Amygdala (tissue), 56 donors: Measurements from ENCODE around the gene C11orf91.
"Not testable (repeated sequence)": the region's sequence is repeated elsewhere in the genome, so short reads cannot be mapped to it uniquely, and the experiment has no call there.

Source experiments
- DNase-seq, 56 donors: peaks; one replicate each; lab custom pipeline; 2025; lab: John Stamatoyannopoulos, UW

C11orf91 gene, protein sequence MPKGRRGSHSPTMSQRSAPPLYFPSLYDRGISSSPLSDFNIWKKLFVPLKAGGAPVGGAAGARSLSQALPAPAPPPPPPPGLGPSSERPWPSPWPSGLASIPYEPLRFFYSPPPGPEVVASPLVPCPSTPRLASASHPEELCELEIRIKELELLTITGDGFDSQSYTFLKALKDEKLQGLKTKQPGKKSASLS

DNA sequence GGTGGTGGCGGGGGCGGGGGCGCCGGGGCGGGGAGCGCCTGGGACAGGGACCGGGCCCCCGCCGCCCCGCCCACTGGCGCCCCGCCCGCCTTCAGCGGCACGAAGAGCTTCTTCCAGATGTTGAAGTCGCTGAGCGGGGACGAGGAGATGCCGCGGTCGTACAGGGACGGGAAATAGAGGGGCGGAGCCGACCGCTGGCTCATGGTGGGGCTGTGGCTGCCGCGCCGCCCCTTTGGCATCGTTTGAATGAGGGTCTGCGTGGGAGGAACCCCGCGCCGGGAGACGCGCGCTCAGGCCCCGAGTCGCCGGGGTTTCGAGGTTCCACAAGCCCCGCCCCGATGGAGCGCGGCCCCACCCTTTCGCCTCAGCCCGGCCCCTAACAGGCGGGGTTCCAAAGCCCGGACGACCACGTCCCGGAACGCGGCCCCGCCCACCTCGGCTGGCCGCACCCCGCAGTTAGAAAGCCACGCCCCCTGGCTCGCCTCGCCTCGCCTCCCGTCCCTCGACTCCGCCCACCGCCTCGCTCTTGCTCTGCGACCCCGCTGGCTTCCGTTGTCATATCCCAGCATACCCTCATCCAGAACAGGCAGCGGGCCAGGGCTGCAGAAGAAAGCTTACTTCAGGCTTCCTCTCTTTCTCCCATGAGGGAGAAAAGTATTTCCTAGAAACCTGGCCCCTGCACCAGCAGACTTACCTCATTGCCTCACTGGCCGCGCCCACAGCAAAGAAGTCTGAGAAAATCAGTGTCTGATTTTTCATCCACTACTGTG is at the start of gene C11orf91:
Gene C11orf91 (minus strand): TSS at position 325 of the 770 bp plus-strand sequence. CDS start 86 bp downstream, at position 239.
- peak; percentile 36 to 100 (median 87) for DNase-seq

DNA sequence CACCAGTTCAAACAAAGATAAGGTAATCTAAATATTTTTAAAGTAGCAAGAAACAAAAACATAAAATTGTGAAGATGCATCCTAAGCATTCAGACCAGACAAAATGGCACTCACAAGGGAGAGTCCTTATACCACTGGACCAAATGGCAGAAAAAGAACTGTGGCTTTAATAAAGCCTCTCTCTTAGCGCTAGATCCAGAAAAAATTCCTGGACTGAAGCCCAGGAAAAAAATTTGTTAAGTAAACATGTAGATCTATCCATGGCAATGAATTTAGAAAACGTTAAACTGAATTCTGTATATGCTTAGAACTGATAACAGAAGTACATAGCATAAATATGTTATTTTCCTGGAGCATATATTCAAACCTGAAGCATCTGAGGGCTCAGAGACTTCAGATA is 47.4 kb upstream of the C11orf91 start:
- no peak for DNase-seq

DNA sequence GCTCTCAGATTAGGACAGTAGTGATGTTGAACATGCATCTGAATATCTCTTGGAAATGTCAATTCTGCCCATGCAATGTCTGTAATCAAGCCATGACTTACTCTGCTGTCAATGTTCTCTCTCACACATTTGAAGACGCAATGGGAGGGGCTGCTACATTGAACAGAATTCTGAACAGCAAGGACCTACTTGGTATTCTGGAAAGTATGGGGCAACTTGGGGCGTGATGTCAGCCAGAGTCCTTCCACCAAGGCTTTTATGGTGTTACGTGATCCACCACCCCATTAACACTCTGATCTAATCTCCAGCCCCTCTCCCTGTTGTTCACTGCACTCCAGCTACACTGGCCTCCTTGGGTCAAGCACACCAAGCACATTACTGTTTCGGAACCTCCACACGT is 42.7 kb upstream of the C11orf91 start:
- DNase-seq = no peak

DNA sequence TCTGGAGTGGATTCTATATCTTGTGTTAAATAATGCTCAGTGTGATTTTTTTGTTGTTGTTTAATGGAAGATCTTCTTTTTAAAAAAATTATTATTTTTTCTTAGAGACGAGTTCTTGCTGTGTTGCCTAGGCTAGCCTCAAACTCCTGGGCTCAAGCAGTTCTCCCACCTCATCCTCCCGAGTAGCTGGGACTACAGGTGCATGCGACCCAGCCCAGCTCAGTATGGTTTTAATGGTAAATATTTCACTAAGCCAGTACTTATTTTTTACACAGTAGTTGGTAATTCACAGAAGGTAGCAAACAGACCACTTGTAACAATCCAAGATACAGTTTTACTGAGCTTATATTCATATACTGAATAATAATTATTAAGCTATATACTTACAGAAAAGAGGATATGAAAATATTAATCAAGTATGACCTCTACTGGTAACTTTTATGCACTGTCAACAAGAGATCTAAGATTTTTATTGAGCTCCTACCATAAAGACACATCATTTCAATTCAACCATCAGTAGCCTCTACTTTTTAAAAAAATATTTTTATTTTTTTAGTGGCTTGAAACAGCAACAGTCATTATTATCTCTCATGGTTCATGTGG is 41.7 kb upstream of the C11orf91 start:
- no peak for DNase-seq

DNA sequence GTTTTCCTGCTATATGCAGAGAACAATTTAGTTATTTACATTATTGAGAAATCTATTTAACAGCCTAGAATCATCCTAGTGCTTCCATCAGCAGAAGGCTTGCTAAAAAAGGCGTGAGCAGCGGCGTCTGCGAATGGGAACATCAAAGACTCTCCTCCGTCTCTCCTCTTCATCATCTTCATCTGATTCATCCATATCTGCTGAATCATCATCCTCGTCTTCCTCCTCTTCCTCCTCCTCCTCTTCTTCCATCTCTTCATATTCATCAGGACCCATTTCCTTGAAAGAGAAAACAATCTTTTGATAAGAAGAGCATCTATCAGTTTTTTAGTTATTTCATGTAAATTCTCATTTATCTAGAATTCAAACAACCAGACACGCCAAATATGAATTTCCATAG is 41.2 kb upstream of the C11orf91 start:
- no peak for DNase-seq

DNA sequence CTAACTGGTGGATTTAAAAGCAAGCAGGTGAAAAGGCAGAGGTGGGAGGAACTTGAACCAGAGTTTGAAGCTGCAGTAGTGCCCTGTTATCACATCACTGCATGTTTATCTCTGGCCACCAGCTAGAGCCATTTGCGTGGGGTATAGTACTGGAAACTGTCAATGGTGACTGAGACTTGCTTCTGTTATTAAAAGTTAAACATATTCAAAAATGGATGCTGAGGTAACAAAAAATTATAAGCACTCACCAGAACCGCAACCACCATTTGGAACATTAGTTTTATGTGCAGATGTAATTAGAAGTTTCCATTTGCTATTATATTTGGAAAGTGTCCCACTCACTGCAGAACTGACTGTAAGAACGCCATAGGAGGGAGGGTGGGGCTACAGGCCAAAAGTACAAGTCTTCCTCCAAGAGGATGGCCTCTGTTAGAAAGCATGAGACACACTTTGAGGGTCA is 36.8 kb upstream of the C11orf91 start:
- DNase-seq = no peak

DNA sequence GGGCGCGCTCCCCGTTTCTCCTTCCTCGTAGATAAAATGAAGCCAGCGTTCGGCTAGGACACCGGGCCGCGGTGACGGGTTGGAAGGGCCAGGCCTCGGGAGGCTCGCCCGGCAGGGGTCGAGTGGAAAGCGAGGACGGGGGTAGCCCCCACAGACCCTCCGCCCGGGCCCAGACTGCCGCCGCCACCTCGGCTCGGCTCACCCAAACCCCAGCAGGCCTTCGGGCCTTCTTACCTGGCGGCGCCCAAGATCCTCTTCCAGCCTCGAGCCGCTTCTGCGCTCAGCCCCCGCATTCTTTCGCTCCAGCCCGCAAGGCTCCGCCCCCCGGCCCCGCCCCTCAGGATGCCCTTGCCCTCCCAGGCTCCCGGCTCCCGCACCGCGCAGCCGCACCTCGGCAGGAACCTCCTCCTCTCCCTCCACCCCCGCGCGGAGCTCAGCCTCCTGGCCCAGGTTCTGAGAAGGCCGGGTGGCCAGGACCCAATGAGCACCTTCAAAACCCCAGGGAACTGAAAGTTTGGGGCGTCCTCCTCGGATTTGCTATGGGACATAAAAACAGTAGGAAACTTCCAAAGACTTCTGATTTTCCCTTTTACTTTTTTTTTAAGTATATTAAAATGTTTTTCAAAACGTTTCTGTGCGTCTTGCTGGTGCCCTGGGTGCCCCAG is 35.7 kb upstream of the C11orf91 start, which contains the start of gene CD59:
Gene CD59 (minus strand): TSS at position 276 of the 665 bp plus-strand sequence. CDS start 13,978 bp downstream, outside the sequence.
- DNase-seq = peak in 55 of 56 donors; percentile 29 to 93 (median 82)

DNA sequence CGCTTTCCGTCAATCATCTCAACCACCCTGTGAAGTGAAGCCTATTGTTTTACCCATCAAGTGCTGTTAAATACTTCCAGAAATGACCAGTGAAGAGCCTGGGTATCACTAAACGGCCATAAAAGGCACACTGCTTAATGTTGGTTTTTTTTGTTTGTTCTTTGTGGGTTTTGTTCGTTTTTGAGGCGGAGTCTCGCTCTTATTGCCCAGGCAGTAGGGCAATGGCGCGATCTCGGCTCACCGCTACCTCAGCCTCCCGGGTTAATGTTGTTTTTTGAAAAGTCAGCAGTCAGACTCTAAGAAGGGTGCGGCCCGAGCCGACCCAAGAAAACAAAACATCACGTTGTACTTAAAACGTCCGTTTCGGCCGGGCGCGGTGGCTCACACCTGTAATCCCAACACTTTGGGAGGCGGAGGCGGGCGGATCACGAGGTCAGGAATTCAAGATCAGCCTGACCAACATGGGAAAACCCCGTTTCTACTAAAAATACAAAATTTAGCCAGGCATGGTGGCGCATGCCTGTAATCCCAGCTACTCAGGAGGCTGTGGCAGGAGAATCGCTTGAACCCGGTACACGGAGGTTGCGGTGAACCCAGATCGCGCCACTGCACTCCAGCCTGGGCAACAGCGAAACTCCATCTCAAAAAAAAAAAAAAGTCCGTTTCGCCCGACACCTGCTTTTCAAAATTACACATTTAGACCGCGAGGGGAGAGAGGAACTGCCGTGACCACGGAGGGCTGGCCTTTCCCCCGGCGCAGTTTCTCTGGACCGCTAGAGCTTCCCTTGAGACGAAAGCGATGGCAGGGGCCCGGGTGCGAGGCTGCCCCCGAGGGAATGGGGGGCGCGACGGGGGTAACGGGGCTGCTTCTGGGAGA is 34.9 kb upstream of the C11orf91 start:
- peak in 3 of 56 donors; percentile 30 to 45 (median 34) for DNase-seq

DNA sequence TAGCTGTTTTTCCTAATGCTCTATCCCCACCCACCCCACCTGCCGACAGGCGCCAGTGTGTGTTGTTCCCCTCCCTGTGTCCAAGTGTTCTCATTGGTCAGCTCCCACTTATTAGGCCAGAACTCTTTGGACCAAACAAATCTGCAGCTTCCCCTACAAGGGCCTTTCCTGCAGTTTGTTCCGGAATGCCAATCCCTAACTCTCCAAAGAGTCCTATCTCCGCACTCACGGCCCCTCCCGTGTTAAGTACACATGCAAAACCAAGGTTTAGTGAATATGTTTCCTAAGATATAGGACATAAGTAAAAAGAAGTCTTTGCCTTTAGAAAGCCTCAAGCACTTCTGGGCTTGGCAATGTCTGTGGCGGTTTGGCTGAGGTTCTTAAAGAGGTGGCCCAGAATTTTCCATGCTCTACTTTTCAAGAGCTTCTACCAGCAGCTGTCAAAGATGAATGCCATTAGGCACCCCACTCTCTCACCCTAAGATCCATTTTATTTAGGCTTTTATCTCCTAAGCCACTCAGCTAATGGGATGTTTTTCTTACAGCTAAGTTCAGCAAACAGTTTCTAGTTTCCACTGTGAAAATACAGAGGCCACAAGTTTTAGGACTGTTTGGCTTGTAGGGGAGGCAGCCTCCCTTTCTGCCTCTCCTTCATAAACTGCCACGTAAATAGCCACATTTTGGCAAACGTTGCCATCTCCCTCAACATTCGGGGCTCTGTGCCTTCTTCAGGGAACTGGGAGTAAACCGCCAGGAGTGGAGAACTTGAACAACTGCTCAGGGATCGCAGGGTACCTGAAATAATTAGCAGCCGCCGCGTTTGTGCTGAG is 34.0 kb upstream of the C11orf91 start:
- DNase-seq = peak in 5 of 56 donors; percentile 16 to 45 (median 29)

DNA sequence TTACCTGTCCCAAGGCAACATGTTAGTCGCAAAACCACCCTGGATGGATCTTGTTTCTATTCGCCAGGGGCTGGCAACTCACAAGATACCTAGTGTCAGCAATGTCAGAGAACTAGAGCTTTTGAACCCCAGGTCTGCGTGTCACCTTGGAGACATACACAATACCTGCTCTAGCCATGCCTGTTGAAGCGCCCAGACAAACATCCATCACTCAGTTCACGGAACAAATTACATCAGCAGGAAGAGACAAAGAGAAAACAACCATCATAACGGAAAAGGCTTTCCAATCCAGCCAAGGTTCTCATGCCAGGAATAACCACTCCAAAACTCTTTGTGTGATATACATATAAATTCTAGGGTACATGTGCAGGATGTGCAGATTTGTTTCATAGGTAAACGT is 33.4 kb upstream of the C11orf91 start:
- no peak for DNase-seq

DNA sequence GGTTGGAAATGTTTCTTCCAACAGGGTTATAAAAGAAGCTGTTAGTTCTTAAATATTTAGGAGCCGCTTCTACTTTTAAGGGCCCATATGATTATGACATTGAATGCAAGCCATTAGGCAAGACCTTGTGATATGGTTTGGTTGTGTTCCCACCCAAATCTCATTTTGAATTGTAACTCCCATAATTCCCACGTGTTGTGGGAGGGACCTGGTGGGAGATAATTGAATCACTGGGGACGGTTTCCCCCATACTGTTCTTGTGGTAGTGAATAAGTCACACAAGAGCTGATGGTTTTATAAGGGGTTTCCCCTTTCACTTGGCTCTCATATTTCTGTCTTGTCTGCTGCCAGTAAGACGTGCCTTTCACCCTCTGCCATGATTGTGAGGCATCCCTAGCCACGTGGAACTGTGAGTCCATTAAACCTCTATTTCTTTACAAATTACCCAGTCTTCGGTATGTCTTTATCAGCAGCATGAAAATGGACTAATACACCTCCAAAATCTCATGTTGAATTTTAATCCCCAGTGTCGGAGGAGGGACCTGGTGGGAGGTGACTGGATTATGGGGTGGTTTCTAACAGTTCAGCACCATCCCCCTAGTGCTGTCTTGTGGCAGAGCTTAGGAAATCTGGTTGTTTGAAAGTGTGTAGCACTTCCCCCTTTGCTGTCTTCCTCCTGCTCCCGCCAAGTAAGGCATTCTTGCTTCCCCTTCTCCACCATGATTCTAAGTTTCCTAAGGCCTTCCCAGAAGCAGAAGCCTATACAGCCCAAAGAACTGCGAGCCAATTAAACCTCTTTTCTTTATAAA is 31.3 kb upstream of the C11orf91 start:
- DNase-seq = peak in 1 of 56 donors; percentile 13

DNA sequence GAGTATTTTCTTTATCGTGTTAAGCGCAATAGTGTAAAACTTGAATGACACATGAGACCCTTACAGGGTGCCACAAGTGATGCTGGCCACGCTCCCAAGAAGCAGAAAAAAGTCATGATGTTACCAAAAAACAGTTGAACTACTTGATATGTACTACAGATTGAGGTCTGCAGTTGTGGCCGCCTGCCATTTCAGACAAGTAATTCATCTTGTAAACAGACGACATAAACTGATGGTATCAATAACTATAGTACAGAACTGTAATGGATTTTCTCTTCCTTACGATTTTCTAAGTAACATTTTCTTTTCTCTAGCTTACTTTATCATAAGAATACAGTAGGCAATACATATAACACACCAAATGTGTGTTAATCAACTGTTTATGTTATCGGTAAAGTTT is 30.1 kb upstream of the C11orf91 start:
- no peak for DNase-seq

DNA sequence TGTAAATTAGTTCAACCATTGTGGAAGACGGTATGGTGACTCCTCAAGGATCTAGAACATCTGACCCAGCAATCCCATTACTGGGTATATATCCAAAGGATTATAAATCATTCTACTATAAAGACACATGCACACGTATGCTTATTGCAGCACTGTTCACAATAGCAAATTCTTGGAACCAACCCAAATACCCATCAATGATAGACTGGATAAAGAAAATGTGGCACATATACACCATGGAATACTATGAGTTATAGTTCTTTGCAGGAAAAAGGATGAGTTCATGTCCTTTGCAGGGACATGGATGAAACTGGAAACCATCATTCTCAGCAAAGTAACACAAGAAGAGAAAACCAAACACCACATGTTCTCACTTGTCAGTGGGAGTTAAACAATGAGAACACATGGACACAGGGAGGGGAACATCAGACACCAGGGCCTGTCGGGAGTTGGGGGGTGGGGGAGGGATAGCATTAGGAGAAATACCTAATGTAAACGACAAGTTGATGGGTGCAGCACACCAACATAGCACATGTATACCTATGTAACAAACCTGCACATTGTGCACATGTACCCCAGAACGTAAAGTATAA is 28.5 kb upstream of the C11orf91 start:
- not testable (repeated sequence) for DNase-seq

DNA sequence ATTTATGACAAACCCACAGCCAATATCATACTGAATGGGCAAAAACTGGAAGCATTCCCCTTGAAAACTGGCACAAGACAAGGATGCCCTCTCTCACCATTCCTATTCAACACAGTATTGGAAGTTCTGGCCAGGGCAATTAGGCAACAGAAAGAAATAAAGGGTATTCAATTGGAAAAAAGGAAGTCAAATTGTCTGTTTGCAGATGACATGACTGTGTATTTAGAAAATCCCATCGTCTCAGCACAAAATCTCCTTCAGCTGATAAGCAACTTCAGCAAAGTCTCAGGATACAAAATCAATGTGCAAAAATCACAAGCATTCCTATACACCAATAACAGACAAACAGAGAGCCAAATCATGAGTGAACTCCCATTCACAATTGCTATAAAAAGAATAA is 26.9 kb upstream of the C11orf91 start:
- DNase-seq = not testable (repeated sequence)

DNA sequence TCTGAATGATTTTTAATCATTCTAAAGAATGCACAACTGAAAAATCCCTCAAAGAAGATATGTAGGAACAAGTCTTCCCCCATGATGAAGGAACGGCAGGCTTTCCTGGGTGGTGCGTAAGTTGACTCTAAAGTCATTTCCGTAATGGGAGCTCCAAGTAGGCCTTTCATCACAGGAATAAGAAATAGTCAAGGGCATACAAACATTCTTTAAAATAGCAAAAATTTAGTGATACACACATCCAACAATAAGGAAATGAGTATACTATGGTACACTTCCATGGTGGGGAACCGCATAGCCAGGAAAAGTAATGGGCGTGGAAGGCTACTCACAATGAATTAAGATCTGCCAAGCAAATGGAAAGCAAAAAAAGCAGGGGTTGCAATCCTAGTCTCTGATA is 24.9 kb upstream of the C11orf91 start:
- DNase-seq = no peak

DNA sequence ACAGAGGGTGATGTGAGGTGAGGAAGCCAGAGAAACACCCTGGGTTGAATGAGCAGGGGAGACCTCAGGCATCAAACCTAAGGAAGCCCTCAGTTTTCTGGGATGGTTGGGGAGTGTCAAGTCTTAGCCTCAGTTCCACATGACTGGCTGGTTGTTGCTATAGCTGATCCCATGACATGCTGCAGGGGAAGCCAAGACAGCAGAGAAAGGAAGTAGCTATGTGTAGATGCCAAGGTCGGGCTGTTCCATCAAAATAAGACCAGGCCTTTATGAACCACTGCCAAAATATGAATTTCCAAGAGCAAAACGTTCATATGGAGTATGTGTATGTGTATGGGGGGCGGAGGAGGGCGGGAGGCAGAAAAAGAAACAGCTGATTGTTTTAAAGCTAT is 24.0 kb upstream of the C11orf91 start:
- DNase-seq = peak in 6 of 56 donors; percentile 16 to 60 (median 33)

DNA sequence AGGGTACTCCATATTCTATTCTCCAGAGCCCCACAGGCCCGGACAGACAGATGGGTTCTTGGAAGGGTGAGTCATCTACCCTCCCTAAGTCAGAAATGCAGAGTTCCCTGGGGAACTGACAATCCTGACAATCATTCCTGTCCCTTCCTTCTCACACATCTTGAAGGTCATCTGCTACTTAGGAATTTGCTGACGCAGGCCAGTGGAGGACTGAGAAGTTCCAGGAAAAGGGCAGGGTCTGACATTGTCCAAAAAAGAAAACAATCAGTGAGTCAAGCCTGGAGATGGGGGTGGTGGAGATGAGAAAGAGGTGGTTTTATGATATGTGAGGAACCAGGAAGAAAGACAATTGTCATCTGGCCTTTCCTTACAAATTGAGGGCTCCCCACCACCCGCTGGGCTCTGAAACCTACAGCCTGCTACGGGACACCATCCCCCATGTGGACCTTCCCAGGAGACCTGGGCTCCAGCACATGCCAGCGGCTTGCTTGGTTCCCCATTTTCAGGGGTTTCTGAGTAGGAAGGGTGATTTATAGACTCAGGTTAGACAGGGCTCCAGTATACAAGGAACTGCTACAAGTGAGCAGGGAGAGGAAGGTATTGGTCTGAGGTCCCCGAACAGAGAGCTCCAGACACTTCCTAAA is 22.7 kb upstream of the C11orf91 start:
- no peak for DNase-seq
